Activated CD8-positive, alpha-beta T cell treated with anti-CD3 and anti-CD28 coated beads for 36 hours (primary cell): ENCODE results near the gene HNF4A. TPM values are rescaled to one million over a fixed set of nuclear protein-coding genes. Genes with fewer than 3 reads are reported as not detected.

Experiments used
- ATAC-seq: fragments of 200-7000 bp; cut with Tn5 transposase; one replicate; pipeline ENCODE4 v1.10.0; 2021; ENCODE audit warnings: mild to moderate bottlenecking, moderate library complexity
- CTCF ChIA-PET: fragments of 350-600 bp; sonication (Branson Sonifier 250); formaldehyde crosslinking; loops from one replicate; lab custom pipeline; 2021; ENCODE audit warnings: antibody characterized with exemption; lab: Charles Lee
- POLR2A ChIA-PET: fragments of 350-600 bp; sonication (Branson Sonifier 250); formaldehyde crosslinking; loops from one replicate; lab custom pipeline; 2021; ENCODE audit warnings: antibody characterized with exemption; lab: Charles Lee
- DNase-seq: peaks from one replicate; pipeline ENCODE4 v3.0.0-alpha.2; 2020
- H3K27ac Mint-ChIP-seq: one replicate; pipeline ENCODE4 v1.8.0; 2021; ENCODE audit warnings: mild to moderate bottlenecking, mixed read lengths
- H3K27me3 Mint-ChIP-seq: one replicate; pipeline ENCODE4 v1.8.0; 2021; ENCODE audit warnings: mixed read lengths
- H3K36me3 Mint-ChIP-seq: one replicate; pipeline ENCODE4 v1.8.0; 2021; ENCODE audit warnings: low read depth, mixed read lengths
- H3K4me1 Mint-ChIP-seq: one replicate; pipeline ENCODE4 v1.8.0; 2021; ENCODE audit warnings: low read depth, mixed read lengths
- H3K4me3 Mint-ChIP-seq: one replicate; pipeline ENCODE4 v1.8.0; 2021; ENCODE audit warnings: mild to moderate bottlenecking, moderate library complexity, mixed read lengths
- H3K9me3 Mint-ChIP-seq: one replicate; pipeline ENCODE4 v1.8.0; 2021; ENCODE audit warnings: mixed read lengths
- intact Hi-C: fragments of 100-400 bp; cut with micrococcal nuclease; formaldehyde crosslinking; loops from one replicate; pipeline ENCODE4 v1.10.0; 2022
- total RNA-seq, 2 experiments: library from RNA; stranded (reverse); gene quantifications; one replicate each; pipeline ENCODE4 v1.2.3, GENCODE V29; 2021
- TF ChIP-seq, protein P1 (sequence below): fragments of 200-600 bp; IDR thresholded peaks from one replicate; pipeline ENCODE4 v1.8.0; 2022; ENCODE audit warnings: antibody characterized with exemption, mild to moderate bottlenecking

Gene HNF4A
- total RNA-seq, 2 experiments from 2014 or later: not detected

DNA sequence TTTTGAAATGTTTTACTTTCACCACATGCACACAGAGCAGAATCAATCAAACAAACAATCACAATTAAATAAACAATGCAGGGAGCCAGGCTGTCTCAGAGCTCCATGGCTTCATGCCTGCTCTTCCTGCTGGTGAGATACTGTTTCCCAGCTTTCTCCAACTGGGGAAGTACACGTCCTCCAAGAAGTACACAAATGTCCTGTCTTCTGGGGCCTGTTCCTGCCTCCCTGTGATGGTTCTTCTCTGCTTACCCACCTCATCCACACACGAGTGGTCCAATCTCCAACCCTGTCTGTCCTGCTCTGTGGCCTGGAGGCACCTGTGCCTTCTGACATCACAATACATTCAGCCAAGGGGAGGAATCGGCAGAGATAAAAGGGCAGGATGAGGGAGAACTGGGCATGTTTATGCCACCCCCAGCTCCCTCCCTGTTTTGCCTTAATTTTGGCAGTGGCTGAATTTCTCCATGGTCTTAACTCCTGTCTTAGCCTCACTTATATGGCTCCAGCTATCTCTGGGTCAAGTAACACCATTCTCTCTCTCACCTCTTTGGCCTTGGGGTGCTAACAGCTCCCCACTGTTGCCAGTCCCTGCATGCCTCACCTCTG is 94.9 kb downstream of the HNF4A start:
- POLR2A ChIA-PET: no interaction called here
- no peaks in the 10 kb centered on the region for H3K9me3 Mint-ChIP-seq
- no peak for ATAC-seq
- no peak overlapping the region for H3K27ac Mint-ChIP-seq
- H3K27me3 Mint-ChIP-seq: no peaks in the 10 kb centered on the region
- CTCF ChIA-PET: interaction anchor here (1.0 kb wide), 1 partner anchor 11 kb away, joined by 4 read pairs; no protein-coding TSS in a partner anchor
- TF ChIP-seq, protein P1, sequence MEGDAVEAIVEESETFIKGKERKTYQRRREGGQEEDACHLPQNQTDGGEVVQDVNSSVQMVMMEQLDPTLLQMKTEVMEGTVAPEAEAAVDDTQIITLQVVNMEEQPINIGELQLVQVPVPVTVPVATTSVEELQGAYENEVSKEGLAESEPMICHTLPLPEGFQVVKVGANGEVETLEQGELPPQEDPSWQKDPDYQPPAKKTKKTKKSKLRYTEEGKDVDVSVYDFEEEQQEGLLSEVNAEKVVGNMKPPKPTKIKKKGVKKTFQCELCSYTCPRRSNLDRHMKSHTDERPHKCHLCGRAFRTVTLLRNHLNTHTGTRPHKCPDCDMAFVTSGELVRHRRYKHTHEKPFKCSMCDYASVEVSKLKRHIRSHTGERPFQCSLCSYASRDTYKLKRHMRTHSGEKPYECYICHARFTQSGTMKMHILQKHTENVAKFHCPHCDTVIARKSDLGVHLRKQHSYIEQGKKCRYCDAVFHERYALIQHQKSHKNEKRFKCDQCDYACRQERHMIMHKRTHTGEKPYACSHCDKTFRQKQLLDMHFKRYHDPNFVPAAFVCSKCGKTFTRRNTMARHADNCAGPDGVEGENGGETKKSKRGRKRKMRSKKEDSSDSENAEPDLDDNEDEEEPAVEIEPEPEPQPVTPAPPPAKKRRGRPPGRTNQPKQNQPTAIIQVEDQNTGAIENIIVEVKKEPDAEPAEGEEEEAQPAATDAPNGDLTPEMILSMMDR: no peak
- no peaks in the 10 kb centered on the region for H3K4me1 Mint-ChIP-seq
- no peak overlapping the region for H3K4me3 Mint-ChIP-seq
- no peaks in the 10 kb centered on the region for H3K36me3 Mint-ChIP-seq
- no peak for DNase-seq
- intact Hi-C loops: no loop called here

DNA sequence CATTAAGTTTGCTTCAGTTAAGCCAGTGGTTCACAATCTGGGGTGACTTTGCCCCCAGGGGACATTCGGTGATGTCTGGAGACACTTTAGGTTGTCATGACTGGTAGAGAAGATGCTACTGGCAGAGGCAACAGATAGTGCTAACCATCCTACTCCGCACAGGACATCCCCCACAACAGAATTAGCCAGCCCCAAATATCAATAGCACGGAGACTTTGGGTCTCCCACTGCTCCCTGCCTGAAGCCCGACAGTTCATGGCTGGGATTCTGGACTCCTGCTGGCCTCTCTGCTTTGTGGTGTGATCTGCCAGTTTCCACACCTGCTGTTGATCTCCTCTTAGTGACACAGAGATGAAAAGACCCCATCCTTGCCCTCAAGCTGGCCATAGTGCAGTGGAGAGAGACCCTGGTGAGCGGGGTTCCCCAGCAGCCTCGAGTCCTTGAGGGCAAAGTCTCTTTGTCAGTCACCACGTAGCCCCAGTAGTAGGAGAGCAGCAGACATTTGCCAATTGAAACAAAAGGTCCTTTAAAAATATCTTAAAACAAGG is 95.5 kb downstream of the HNF4A start:
- H3K4me1 Mint-ChIP-seq: no peaks in the 10 kb centered on the region
- DNase-seq (no peak), ATAC-seq (no peak)
- TF ChIP-seq, protein P1: no peak
- no peaks in the 10 kb centered on the region for H3K36me3 Mint-ChIP-seq
- no peaks in the 10 kb centered on the region for H3K9me3 Mint-ChIP-seq
- ChIA-PET POLR2A (no interaction called here), CTCF (no interaction called here)
- no peak overlapping the region for H3K27ac Mint-ChIP-seq
- intact Hi-C loops: no loop called here
- no peak overlapping the region for H3K4me3 Mint-ChIP-seq
- H3K27me3 Mint-ChIP-seq: no peaks in the 10 kb centered on the region

DNA sequence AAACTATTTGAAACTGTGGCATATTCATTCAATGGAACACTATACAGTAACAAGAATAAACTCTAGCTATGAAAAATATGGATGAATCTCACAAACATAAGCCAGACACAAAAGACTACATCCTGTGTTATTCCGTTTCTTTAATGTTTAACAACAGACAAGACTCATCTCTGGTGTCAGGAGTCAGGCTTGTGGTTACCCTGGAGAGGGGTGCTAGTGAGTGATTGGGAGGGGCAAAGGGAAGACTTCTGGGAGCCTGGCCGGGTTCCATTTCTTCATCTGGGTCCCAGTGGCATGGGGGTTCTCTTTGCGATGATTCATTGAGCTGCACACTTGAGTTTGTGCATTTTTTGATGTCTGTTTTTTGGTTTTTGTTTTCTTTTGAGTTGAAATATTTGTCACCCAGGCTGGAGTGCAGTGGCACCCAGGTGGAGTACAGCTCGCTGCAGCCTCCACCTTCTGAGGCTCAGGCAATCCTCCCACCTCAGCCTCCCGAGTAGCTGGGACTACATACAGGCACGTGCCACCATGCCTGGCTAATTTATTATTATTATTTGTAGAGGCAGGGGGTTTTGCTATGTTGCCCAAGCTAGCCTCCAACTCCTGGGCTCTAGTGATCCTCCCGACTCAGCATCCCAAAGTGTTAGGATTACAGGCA is 98.9 kb downstream of the HNF4A start:
- Mint-ChIP-seq H3K27ac (no peak overlapping the region), H3K36me3 (no peaks in the 10 kb centered on the region), H3K9me3 (no peaks in the 10 kb centered on the region), H3K4me1 (no peaks in the 10 kb centered on the region), H3K27me3 (no peaks in the 10 kb centered on the region), H3K4me3 (no peak overlapping the region)
- ChIA-PET POLR2A (no interaction called here), CTCF (no interaction called here)
- DNase-seq (no peak), ATAC-seq (no peak)
- TF ChIP-seq, protein P1: no peak
- intact Hi-C loops: no loop called here

DNA sequence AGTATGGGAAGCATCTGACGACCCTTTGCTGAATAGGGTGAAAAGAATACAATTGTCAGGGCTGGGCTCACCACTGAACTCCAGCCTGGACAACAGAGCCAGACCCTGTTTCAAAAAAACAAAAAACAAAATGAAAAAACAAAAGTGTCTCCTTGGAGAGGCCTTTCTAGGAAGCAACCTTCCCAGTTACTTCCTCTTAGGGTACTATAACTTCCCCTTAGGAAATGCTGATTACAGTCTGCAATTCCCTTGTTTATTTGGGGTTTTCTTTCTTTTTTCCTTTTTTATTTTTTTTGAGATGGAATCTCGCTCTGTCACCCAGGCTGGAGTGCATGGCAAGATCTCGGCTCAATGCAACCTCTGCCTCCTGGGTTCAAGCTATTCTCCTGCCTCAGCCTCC is 99.6 kb downstream of the HNF4A start:
- no peaks in the 10 kb centered on the region for H3K27me3 Mint-ChIP-seq
- DNase-seq (no peak), ATAC-seq (no peak)
- ChIA-PET CTCF (no interaction called here), POLR2A (no interaction called here)
- no peaks in the 10 kb centered on the region for H3K9me3 Mint-ChIP-seq
- intact Hi-C loops: no loop called here
- TF ChIP-seq, protein P1: no peak
- no peak overlapping the region for H3K4me3 Mint-ChIP-seq
- no peaks in the 10 kb centered on the region for H3K36me3 Mint-ChIP-seq
- no peak overlapping the region for H3K27ac Mint-ChIP-seq
- H3K4me1 Mint-ChIP-seq: no peaks in the 10 kb centered on the region

DNA sequence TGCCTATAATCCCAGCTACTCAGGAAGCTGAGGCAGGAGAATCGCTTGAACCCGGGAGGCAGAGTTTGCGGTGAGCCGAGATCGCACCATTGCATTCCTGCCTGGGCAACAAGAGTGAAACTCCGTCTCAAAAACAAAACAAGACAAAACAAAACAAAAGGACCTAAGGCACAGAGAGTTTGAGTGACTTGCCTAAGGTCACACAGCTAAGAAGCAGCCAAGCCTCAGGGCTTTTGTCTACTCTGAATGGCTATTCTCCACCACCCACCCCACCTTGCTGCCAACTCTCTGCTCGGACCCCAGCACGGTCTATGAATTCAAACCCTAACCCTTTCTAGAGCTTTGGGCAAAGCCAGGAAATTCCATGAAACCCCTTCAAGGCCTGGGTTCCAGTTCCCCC is 101.1 kb downstream of the HNF4A start:
- intact Hi-C loops: no loop called here
- H3K4me1 Mint-ChIP-seq: no peaks in the 10 kb centered on the region
- TF ChIP-seq, protein P1: no peak
- H3K27me3 Mint-ChIP-seq: no peaks in the 10 kb centered on the region
- no peaks in the 10 kb centered on the region for H3K36me3 Mint-ChIP-seq
- no peaks in the 10 kb centered on the region for H3K9me3 Mint-ChIP-seq
- H3K27ac Mint-ChIP-seq: no peak overlapping the region
- CTCF ChIA-PET: no interaction called here
- ATAC-seq (no peak), DNase-seq (no peak)
- H3K4me3 Mint-ChIP-seq: no peak overlapping the region
- POLR2A ChIA-PET: no interaction called here
